ENCODE results near the gene PALLD.
"Not testable (repeated sequence)": the region's sequence is repeated elsewhere in the genome, so short reads cannot be mapped to it uniquely, and the experiment has no call there.

Gene PALLD

GRCh38 chr4:168496834-168497233, at the start of gene PALLD:
Gene PALLD (plus strand): TSS chr4:168497052.
- no peak for DNase-seq (ENCODE audit: low spot score)

DNA sequence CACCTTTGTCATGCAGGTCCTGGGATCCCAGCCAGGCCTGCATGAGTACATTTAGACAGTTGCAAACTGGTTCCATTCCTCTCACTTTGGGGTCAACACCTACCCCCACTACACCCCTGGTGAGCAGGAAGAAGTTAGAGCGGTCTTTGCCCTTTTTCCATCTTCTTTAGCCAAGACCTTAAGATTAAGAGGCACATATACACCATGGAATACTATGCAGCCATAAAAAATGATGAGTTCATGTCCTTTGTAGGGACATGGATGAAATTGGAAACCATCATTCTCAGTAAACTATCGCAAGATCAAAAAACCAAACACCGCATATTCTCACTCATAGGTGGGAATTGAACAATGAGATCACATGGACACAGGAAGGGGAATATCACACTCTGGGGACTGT, 47.8 kb upstream of the PALLD start:
- not testable (repeated sequence) for DNase-seq (ENCODE audit: low spot score)

DNA sequence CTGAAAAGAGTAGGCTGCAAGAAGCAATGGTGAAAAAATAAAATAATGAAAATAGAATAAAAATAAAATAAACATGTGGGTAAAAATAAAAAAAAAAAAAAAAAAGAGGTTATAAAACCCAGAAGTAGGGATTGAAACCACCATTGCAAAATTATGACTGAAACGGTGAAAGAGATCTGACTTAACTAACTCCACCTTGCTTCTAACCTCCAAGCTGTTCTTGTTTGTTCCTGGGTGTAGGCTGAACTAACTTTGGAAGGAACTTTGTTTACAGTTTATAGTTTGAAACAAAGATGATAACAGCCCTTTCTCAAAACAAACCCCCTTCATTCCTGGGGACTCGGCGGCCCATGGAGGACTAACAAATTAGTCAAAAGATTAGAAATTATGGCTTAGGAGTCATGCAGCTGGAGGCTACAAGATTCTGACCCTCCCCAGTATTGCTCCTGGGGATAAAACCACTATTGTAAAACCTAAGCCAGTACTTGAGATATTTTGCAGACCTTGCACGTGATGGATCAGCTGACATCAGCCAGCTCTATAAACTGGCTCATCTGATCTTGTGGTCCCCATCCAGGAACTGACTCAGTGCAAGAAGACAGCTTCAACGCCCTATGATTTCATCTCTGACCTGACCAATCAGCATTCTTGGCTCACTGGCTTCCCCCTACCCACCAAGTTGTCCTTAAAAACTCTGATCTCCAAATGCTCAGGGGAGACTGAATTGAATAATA, 47.0 kb upstream of the PALLD start:
- DNase-seq (ENCODE audit: low spot score): no peak

DNA sequence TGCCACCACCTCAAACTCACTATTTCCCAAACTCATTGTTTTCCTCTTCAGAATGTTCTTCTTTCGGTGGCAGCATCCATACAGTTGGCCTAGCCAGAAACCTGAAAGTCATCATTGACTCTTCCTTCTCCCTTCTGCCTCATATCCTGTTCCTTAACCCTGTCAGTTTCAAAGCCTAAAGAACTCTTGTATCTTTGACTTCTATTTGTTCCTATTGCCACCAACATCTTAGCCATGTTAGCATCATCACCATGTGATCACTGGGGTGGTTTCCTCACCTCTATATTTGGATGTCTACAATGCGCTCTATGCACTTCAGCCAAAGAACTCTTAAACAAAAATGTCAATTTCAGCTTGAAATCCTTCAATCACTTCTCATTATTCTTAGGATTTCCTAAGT, 45.5 kb upstream of the PALLD start:
- DNase-seq (ENCODE audit: low spot score): no peak

DNA sequence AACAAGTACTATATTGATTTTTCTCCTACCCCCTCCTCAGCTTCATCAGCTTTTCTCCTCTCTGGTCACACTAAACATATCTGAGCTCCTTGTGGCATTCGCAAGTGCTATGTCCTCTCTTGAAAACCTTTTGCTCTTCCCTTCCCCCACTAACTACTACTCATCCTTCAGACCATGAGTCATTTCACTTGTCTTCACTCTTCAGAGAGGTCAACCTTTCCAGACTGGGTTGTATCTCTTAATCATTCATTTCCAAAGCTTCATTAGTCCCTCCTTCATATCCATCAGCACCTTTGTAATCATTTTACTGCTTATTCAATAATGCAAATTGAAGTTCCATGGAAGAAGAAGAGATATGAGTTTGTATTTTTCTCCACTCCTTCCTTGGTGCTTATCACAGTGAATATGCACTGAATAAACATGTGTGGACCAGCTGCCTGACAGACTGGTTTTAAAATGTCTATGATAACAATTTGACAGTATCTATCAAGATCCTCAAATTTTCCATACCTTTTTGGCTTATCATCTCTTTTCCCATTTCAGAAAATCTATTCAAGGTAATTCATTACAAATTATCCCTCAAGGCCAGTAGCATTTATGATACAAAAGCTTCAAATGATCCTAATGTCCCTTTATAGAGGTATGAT, 45.0 kb upstream of the PALLD start:
- no peak for DNase-seq (ENCODE audit: low spot score)

DNA sequence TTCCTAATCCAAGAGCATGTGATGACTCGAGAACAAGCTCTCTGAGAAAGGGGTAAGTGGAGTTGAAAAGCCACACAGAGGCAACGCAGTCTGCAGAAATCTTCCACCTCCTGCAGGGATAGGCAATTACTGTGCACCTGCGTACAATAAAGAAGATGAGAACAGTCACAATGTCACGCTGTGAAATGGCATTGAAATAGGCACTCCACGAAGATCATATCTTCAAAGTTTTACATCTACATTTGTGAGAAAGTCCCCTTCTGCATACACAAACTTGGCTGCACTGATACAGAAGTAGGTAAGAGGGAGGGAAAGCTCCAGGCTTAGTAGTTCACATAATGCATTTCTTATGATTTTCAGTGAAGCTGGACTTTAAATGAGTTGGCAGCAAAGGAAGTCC, 43.7 kb upstream of the PALLD start:
- DNase-seq (ENCODE audit: low spot score): no peak

- not testable (repeated sequence) for DNase-seq (ENCODE audit: low spot score)
These were observed 38.6 kb upstream of the PALLD start for GRCh38 chr4:168458256-168458655.

GRCh38 chr4:168461821-168462220, 35.0 kb upstream of the PALLD start:
- no peak for DNase-seq (ENCODE audit: low spot score)

DNA sequence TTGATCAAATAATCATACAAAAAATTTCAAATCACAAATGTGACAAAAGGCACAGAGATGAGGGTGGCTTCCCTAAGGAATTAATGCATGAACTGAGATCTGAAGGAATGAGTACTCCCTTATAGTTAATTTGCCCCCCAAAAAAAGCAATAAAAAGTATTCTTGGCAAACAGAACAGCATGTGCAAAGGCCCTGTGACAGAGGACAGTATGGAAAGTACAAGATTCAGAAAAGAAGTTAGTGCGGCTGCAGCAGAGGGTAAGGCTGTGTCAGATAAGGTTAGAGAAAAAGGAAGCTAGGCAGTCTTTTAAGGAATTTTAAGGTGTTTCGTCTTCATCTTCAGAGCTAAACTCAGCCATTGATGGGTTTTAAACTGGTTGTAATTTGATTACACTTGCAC, 23.9 kb upstream of the PALLD start:
- DNase-seq (ENCODE audit: low spot score): no peak

GRCh38 chr4:168474660-168475320, 22.1 kb upstream of the PALLD start:
- DNase-seq (ENCODE audit: low spot score): no peak

DNA sequence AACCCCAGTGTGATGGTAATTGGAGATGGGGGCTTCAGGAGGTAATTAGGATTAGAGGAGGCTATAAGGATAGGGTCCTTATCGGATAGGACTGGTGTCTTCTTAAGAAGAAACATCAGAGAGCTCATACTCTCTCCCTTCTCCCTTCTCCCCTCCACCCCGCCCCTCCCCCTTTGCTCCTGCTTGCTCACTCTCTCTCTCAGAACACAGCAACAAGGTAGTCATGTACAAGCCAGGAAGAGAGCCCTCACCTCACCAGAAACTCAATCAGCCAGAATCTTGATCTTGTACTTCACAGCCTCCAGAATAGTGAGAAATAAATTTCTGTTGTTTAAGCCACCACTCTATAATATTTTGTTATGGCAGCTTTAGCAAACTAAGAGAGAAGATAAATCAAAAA, 21.1 kb upstream of the PALLD start:
- no peak for DNase-seq (ENCODE audit: low spot score)

- DNase-seq (ENCODE audit: low spot score): no peak
These were observed 18.0 kb upstream of the PALLD start for GRCh38 chr4:168478868-168479267.

- no peak for DNase-seq (ENCODE audit: low spot score)
These were observed 15.8 kb upstream of the PALLD start for GRCh38 chr4:168480931-168481611.

GRCh38 chr4:168483811-168484210, 13.0 kb upstream of the PALLD start:
- DNase-seq (ENCODE audit: low spot score): no peak

- no peak for DNase-seq (ENCODE audit: low spot score)
These were observed 12.2 kb upstream of the PALLD start for GRCh38 chr4:168484626-168485025.

DNA sequence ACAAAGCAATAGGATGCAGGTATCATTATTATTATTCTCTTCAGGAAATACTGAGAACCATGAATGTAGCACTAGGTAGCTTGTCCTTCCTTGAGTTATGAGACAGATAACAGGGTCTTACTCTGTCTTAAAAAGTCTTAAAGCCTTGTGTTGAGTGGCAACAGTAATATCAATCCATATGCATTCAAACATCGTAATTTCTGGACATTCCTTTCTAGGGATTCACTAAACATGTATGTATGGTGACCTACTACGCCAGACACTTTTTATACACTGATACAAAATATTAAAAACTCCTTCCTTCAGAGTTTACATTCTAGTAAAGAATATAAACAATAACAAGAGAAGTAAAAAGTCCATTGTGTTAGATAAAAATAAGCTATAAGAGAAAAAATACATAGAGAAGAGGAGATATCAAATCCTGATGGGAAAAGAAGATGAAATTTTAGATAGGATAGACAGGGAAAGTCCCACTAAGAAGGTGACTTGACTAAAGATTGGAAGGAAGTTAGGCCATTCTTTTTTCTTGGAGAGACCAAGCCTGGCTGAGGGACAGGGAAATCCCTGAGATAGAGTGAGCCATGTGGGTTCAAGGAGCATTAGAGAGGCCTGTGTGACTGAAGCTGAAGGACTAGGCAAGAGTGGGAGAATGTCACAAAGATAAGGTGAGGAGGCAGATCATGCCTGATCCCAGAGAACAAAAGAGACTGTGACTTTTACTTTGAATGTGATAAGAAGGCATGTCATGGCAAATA, 11.5 kb upstream of the PALLD start:
- DNase-seq (ENCODE audit: low spot score): no peak

GRCh38 chr4:168486912-168487281, 10.0 kb upstream of the PALLD start:
- DNase-seq (ENCODE audit: low spot score): no peak

- DNase-seq (ENCODE audit: low spot score): no peak
These were observed 9.4 kb upstream of the PALLD start for GRCh38 chr4:168487282-168488035.

DNA sequence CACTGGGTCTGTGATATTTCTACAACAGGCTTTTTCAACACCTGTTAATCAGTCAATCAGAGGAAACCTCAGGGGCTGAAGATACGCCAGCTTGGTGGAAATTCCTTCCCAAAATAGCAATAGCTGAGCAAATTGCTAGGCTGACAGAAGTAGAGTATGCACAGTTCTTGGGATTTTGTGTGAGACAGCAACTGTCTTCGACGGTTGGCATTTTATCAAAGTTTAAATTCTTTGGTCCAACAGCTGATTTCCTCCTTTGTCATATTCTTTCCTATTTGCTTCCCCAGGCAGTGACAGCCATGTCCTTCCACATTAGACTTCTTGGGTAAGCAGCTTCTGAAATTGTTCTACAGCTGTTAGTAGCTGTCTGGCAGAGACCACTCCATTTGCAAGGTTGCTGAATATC, 8.0 kb upstream of the PALLD start:
- DNase-seq (ENCODE audit: low spot score): no peak

- no peak for DNase-seq (ENCODE audit: low spot score)
These were observed 7.2 kb upstream of the PALLD start for GRCh38 chr4:168489616-168490015.

- DNase-seq (ENCODE audit: low spot score): no peak
These were observed 6.1 kb upstream of the PALLD start for GRCh38 chr4:168490711-168491110.
